BJ (cell line): ENCODE measurements around the gene MZT2B. TPM values are rescaled to one million over a fixed set of nuclear protein-coding genes. Genes with fewer than 3 reads are reported as not detected.
"Not testable (repeated sequence)": the region's sequence is repeated elsewhere in the genome, so short reads cannot be mapped to it uniquely, and the experiment has no call there.

ENCODE experiments used
- CTCF ChIA-PET: fragments of 350-600 bp; formaldehyde crosslinking; extraction: SDS; loops from one replicate; lab custom pipeline; 2021; ENCODE audit warnings: antibody characterized with exemption, inconsistent platforms; lab: Yijun Ruan, JAX
- POLR2A ChIA-PET: fragments of 300-600 bp; sonication (Branson Sonifier 250); formaldehyde crosslinking; extraction: SDS; loops from one replicate; lab custom pipeline; 2021; ENCODE audit warnings: antibody characterized with exemption; lab: Charles Lee
- DNase-seq: peaks from one replicate; pipeline ENCODE4 v3.0.0-alpha.2; 2011; ENCODE audit warnings: low read depth
- H3K27me3 ChIP-seq: 2 replicates; pipeline ENCODE4 v1.6.0; 2011; ENCODE audit warnings: low read length; ENCODE audit not compliant: control insufficient read depth, insufficient read depth
- H3K36me3 ChIP-seq: 2 replicates; pipeline ENCODE4 v1.5.1; 2011; ENCODE audit warnings: low read length; ENCODE audit not compliant: control insufficient read depth, insufficient read depth
- H3K4me3 ChIP-seq: 2 replicates; pipeline ENCODE4 v1.5.1; 2011; ENCODE audit warnings: low read depth, mild to moderate bottlenecking, control low read depth, low read length
- CTCF ChIP-seq: IDR thresholded peaks from 2 replicates; pipeline ENCODE4 v1.5.1; 2011; ENCODE audit warnings: low read depth, mild to moderate bottlenecking, control low read depth, inconsistent platforms, low read length, moderate library complexity; ENCODE audit not compliant: insufficient read depth
- polyA plus RNA-seq: library from polyadenylated mRNA; depleted of rRNA; stranded (reverse); fragments of >200 nt; gene quantifications from 2 replicates; pipeline ENCODE4 v1.2.3, GENCODE V29; 2011

The MZT2B gene
- polyA plus RNA-seq, 1 experiment: 199 TPM

- no peak overlapping the region for H3K4me3 ChIP-seq
- ChIA-PET POLR2A (no interaction called here), CTCF (interaction anchor here (0.7 kb wide), 1 partner anchor 898 kb away, joined by 3 read pairs; no protein-coding TSS in a partner anchor)
- H3K27me3 ChIP-seq: no peaks in the 10 kb centered on the region
- no peak for DNase-seq
- H3K36me3 ChIP-seq: peaks cover 8% of the 10 kb centered on the region
- no peak for TF ChIP-seq CTCF
Measured at GRCh38 chr2:130152816-130153595, 29.1 kb upstream of the MZT2B start.

GRCh38 chr2:130153721-130154422 lies 28.2 kb upstream of the MZT2B start:
- H3K4me3 ChIP-seq, H3K27me3 ChIP-seq, H3K36me3 ChIP-seq, POLR2A ChIA-PET, CTCF ChIA-PET, DNase-seq: not testable (repeated sequence)

DNA sequence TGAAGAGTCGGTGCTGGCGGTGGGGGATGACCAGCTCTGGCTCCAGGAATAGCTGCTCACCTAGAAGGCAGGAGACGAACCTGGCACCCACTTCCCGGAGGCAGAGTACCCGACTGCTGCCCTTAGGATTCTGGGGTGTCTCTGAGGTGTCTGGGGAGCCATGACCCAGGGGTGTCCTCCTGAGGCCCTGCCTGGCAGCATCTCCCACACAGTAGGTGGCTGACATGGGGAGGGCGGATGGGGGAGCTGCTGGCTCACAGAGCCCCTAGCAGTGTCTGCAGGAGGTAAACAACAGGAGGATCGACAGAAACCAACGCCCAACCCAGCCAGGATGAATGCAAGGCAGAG lies 27.7 kb upstream of the MZT2B start:
- H3K36me3 ChIP-seq, POLR2A ChIA-PET, H3K27me3 ChIP-seq, H3K4me3 ChIP-seq, DNase-seq: not testable (repeated sequence)
- CTCF ChIA-PET: interaction anchor here (0.6 to 1.6 kb wide), 2 partner anchors 14 to 178 kb away, joined by 3 to 4 read pairs; no protein-coding TSS in a partner anchor

- no peaks in the 10 kb centered on the region for H3K27me3 ChIP-seq
- no peak for DNase-seq
- ChIA-PET POLR2A (no interaction called here), CTCF (interaction anchor here (0.5 to 1.6 kb wide), 4 partner anchors 13 to 178 kb away, joined by 3 to 4 read pairs (median 3); no protein-coding TSS in a partner anchor)
- no peak for TF ChIP-seq CTCF
- no peak overlapping the region for H3K4me3 ChIP-seq
- H3K36me3 ChIP-seq: peaks cover 8% of the 10 kb centered on the region
Measured at GRCh38 chr2:130154773-130155765, 27.0 kb upstream of the MZT2B start.

- POLR2A ChIA-PET, H3K4me3 ChIP-seq, H3K27me3 ChIP-seq, H3K36me3 ChIP-seq, DNase-seq: not testable (repeated sequence)
- TF ChIP-seq CTCF: peak; percentile 62
- CTCF ChIA-PET: interaction anchor here (0.5 to 1.6 kb wide), 2 partner anchors 13 to 177 kb away, joined by 3 to 4 read pairs; no protein-coding TSS in a partner anchor
Measured at GRCh38 chr2:130155956-130156623, 26.0 kb upstream of the MZT2B start.
